HG03066 (cell line): ENCODE measurements around the gene KMT2E.
"Not testable (repeated sequence)": the region's sequence is repeated elsewhere in the genome, so short reads cannot be mapped to it uniquely, and the experiment has no call there.

Source experiments
- ATAC-seq: cut with Tn5 transposase; IDR thresholded peaks from one replicate; pipeline ENCODE4 v1.9.1; 2021; ENCODE audit warnings: low read depth; ENCODE audit not compliant: unreplicated experiment

Gene KMT2E

DNA sequence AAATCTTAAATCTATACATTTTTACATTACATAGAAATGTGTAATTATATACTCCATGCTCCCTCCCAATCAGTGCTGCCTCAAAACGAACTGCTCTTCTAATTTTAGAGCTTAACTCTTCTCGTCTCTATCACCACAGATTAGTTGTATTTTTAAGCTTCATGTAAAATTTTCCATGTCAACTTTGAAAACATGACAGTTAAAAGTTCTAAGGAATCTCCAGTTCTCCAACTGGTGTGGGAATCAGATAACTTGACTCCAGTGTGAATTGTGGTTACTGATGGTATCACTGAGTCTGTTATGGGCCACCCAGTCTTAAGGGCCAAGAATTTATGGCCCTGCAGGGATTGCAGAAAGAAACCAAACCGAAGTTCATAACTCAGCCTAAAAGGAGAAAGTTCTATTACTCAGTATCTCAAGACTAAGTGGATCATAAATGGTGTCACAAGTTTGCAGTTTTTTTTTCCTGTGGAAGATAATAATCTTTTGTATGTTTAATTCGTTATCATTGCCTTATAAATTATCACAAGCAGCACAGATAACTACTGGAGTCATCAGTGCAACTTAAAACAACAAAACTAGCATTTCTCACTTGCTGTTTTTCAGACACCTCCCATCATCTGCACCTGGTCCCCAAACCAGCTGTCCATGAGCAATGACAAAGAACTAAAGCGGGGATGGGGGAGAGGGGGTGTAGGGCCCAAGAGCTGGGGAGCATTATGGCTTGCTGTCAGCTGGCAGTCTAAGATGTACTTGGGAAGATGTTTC lies 31.5 kb upstream of the KMT2E start:
- no peak for ATAC-seq

DNA sequence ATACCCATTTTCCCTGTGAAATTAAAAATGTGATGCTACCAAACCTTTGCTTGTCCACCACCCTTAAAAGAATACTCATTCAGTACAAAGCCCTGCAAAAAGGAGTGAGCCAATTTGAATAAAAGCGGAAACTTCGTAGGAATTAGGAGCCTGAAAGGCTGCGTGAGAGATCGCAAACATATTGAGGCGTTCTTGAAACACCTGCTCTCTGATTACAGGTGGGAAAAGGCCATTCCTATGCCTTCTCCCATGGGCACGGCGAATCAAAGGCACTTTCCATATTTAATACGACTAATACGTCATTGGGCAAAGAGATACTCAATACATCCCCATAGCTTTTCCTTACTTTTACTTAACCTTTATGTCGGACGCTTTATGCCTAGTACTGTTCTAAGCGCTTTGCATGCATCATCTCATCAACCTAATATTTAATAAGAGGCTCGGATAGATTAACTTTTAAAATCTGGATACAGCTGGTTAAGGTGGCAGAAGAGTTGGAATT lies 30.9 kb upstream of the KMT2E start:
- ATAC-seq = no peak

DNA sequence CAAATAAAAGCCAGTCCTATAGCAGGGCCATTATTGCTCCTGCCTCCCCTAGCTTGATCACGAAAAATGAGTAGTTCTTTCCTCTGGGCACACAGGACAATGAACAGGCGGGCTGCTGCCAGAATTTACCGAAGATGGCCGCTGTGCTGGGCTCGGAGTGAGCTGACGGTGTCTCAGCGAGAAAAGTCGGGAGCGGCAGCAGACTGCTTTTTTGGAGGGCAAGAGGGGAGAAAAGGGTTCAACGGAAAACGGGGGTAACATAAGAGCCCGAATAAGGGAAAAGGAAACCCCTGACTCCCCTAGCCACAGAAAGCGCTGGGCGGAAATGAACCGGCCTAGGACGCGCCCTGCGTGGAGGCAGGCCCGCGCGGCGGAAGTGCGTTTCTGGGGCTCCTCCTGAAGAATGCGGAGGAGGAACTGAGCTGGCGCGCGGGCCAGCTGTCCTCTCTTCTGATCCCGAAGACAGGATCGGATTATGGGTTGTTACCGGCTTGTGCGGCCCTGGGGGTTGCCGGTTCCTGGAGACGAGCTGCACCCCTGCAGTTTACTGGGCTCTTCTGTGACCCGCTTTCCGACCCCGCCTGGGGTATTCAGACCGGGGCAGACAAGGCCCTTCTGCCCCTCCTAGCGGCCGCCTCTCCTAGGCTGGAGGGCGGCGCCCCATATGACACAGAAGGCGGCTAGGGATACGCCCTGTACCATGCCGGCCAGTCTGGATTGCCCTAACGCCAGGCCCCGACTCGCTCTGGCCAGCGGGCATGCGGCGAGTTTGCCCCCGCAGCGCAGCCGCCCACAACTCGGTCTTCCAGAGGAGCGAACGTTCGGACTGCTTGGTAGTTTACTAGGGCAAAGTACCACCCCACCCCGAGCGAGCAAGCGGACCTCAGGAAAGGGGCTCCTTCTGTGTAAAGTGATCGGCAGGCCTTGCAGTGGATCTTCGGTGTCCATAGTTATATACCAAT lies 30.1 kb upstream of the KMT2E start:
- peak; percentile 86 for ATAC-seq

DNA sequence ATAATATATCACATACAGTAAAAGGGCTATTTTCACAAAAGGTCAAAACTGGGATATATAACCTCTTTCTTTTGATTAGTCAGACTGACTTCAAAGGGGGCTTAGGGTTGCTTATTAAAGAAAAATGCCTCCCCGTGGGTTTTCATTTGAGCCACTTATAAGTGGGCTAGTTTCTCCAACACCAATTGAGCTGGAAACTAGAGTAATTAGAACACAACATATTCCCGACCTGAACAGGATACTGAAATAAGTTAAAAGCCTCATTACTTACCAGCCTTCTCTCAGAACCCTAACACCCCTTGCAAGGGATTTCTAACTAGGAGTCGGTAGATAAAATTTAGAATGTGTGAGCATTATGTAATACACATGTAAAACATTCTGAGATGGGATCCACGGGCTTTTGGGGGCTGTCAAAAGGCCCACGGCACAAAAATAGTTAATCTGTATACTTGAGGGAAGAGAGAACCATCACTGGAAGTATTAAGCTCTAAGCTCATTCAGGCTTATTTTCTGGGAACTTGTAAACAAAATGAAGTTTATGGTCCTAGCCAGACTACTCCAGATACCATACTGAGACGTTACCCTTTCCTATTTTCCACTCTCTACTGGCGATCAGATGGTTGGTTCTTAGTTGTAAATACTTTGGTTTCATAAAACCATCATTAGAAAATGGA lies 29.3 kb upstream of the KMT2E start:
- no peak for ATAC-seq

DNA sequence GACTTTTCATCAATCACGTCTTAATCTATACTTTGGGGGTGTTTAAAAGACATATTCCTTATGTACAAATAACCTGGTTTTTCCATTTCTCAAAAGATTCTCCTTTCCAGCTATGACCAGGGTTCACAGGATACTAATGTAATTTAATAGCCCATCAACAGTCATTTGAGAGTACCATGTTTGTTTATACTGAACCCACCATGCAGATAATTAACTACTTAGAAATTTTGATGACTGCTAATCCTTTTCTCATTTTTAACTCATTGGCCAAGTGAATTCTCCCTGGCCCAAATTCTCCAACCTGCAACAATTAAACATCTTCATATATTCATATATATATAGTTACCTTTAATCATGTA lies 28.8 kb upstream of the KMT2E start:
- ATAC-seq = no peak

DNA sequence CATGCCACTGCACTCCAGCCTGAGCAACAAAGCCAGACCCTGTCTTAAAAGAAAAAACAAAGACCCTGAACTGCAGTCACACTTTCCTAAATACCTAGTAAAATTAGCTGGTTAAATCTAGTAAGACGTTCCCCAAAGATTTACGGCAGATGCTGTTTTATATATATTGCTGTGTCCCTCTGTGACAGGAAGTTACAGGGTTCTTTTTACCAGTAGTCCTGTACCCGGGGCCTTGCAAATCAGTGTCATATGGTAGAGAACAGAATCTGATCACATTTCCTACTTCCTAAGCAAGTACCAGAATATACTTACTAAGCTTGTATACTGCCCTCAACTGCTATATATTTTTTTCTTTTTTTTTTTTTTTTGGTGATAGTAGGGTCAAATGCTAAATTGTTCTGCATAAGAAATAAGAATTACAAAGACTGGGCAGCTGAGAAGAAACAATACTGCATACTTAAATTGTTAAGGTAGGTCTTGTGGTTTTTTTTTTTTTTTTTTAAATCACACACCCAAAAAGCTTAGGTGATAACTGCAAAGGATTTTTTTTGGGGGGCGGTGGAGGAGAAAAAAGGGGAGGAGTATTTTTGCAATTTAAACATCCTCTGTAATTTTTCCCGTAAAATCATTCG lies 27.3 kb upstream of the KMT2E start:
- no peak for ATAC-seq

DNA sequence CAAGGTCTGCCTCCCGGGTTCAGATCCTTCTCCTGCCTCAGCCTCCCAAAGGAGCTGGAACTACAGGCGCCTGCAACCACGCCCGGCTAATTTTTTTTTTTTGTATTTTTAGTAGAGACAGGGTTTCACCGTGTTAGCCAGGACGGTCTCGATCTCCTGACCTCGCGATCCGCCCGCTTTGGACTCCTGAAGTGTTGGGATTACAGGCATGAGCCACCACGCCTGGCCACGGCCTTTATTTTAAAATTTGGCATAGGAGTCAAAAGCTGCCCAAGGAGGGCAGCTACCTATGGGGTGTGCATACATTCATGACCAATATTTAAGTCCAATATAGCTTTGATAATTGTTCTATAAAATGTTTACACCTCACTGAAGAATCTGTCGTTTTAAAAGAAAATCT lies 26.6 kb upstream of the KMT2E start:
- ATAC-seq = not testable (repeated sequence)

DNA sequence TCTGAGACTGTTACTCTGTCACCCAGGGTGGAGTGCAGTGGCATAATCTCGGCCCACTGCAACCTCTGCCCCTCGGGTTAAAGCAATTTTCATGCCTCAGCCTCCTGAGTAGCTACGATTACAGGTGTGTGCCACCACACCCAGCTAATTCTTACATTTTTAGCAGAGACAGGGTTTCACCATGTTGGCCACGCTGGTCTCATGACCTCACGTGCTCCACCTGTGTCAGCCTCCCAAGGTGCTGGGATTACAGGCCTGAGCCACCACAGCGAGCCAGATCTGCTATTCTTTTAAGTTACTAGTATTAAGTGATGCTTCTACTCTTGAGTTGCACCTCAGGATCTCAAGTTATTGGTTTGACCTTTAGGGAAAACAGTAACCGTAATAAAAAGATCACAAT lies 23.0 kb upstream of the KMT2E start:
- ATAC-seq = no peak

DNA sequence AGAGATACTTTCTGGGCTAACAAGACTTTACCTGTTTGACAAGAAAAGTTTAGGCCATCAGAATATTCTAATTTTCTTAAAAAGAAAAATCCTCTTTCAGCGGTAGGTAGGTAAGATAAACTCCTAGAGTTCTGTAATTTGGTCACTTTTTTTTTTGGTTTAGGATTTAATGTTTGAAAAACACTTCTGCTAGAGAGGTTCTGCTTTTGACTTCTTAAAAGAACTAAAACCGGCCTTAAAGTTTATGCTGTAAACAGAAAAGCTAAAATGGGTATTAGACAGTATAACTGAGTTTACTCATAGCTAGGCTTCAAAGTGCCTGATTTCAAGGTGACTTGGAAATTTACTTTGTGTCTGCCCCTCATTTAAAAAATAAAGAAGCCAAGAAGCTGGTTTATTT lies 21.7 kb upstream of the KMT2E start:
- ATAC-seq = no peak

DNA sequence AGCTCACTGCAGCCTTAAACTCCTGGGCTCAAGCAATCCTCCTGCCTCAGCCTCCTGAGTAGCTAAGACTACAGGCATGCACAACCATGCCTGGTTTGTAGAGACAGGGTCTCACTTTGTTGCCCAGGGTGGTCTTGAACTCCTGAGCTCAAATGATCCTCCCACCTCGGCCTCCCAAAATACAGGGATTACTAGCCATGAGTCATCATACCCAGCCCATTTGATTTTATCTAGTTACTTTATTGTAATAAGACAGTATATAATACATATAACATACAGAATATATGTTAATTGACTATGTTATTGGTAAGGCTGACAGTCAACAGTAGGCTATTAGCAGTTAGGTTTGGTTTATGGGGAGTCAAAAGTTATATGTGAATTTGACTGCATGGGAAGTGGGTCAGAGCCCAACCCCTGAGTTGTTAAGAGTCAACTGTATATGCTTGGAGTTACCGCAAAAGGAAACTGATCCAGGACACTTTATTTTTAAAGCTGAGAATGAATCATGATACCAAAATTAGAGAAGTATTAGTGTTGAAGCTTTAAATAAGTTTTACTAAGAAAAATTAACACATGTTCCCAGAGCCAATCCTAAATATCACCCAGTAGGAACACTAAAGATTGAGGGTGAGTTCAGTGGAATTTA lies 20.7 kb upstream of the KMT2E start:
- ATAC-seq = no peak

DNA sequence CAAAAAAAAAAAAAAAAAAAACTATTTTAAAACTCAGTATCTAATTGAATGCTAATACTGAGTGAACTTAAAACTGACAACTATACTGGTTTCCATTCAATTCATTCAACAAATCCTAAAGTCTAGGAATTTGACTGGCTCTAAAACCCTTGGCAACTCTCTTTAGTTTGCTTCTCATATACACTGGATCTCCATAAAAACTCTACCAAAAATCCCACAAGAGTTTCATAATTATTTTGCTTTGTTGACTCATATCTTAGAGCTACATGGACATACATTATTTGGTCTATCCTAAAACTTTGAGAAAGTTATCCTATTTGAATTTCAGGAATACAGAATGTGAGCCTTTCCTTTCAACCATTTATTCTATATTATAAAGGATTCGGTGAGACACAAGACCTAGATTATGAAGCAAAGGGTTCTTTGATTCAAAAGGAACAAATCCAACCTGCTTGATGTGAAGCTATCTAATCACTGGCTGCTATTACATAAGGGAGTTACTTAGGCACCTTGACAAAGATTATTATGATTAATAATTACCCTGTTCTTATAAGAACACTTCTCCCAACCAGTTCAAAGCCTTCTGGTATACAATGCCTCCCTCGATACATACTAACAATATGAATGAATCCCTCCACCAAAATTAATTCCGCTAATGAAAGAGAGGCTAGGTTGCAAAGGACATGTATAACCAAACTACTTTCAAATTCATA lies 15.8 kb upstream of the KMT2E start:
- ATAC-seq = no peak

DNA sequence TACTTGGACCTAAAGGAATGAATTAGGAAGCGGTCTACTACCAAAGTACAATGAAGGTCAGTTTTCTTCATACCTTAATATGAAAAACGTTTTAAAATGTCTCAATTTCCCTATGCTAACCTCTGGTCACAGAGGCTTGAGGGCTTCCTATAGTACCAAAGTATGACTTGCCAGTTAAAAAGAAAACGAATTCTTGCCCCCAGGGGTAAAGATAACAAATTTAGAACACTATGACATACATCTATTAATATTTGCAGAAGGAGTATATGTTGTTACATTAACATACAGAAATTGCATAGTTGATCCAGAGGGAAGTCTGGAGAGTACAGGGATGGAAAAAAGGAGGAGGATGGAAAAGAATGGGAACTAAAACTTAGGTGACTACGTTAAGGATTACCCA lies 13.8 kb upstream of the KMT2E start:
- ATAC-seq = no peak

DNA sequence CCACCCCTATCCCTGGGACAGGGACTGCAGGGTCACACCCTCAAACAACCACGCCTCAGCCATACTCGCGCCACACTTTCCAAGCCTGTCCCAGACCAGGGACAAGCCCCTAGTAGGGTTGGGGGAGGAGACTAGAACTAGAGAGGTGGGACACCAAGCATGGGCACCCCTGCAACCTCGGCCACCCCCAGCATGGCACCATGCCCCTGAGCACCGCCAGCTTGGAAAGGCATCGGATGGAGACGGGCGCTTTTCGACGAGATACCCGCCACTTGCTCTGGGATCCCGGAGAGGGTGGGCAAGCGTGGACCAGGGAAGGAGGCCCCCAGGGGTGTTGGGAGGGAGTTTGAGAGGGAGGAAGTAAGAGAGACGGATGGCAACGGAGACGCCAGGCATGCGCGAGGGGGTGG lies 13.1 kb upstream of the KMT2E start:
- ATAC-seq = no peak

DNA sequence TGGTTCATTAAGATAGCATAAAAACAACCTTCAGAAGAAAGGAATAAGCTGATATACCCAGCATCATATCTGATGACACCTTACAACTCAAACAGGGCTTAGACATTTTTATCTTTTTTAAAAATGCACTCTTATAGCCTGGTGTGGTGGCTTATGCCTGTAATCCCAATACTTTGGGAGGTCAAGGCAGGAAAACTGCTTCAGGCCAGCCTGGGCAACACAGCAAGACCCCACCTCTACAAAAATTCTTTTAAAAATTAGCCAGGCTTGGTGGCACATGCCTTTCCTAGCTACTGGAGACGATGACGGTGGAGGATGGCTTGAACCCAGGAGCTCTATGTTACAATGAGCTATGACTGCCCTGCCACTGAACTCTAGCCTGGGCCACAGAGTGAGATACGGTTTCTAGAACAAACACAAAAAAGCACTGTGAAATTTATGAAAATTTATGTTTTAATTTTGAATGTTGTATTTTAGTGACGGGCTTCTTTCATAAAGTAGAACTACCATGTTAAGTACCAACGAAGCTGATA lies 12.3 kb upstream of the KMT2E start:
- ATAC-seq = no peak

DNA sequence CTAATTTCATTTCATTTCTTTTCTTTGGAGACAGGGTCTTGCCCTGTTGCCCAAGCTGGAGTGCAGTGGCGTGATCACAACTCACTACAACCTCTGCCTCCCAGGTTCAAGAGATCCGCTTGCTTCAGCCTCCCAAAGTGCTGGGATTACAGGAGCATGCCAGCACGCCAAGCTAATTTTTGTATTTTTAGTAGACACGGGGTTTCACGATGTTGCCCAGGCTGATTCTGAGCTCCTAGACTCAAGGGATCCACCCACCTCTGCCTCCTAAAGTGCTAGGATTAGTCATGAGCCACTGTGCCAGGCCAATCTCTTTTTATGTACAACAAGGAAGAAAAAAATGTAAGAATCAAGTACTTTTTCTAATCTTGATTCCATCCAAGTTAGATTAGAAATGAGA lies 10.7 kb upstream of the KMT2E start:
- no peak for ATAC-seq

DNA sequence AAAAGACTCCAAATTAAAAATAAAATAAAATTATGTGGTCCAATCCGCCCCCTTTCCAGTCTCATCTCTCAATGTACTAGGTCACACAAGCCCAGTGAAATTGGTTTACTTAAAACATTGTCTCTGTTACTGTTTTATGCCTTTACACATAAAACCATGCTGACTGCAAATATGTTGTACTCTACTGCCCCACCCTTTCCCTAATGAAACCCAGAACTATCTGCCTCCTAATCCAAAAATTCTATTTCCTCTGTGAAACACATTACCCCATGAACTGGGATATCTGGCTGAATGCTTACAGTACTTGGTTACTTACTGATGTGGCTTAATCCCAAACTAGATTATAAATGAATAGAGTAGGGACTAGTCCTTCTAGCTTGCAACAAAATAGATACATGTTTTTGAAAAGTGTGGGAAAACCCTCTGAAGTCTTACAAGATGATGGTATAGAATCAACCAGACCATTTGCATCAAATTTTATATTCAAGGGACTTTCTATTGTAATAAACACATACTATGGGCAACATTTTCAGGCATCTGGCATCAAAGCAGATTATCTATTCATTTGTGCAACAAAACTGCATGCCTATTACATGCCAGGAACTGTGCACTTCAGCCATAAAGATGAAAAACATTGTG lies 10.0 kb upstream of the KMT2E start:
- no peak for ATAC-seq

DNA sequence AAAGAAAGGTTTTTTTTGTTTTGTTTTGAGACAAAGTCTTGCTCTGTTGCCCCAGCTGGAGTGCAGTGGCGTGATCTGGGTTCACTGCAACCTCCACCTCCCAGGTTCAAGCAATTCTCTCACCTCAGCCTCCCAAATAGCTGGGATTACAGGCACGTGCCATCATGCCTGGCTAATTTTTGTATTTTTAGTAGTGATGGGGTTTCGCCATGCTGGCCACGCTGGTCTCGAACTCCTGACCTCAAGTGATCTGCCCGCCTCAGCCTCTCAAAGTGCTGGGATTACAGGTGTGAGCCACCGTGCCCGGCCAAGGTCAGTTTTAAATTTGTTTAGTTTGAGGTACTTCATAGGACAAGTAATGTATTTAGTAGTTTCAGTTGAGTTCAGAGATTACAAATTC lies 9.0 kb upstream of the KMT2E start:
- not testable (repeated sequence) for ATAC-seq

DNA sequence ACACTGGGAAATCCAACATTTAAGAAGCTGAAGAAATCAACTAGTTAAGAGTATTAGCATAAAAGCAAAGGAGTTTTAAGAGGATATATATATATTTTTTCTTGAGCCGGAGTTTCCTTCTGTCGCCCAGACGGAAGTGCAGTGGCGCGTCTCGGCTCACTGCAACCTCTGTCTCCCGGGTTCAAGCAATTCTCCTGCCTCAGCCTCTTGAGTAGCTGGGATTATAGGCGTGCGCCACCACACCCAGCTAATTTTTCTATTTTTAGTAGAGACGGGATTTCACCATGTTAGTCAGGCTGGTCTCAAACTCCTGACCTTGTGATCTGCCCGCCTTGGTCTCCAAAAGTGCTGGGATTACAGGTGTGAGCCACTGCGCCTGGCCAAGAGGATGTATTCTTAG lies 8.5 kb upstream of the KMT2E start:
- not testable (repeated sequence) for ATAC-seq
